AG08395 (cell line): ENCODE results near the gene TMEM169.

ENCODE experiments used
- DNase-seq: peaks from one replicate; pipeline ENCODE4 v3.0.0; 2012; ENCODE audit warnings: mixed read lengths, low spot score

The TMEM169 gene

DNA sequence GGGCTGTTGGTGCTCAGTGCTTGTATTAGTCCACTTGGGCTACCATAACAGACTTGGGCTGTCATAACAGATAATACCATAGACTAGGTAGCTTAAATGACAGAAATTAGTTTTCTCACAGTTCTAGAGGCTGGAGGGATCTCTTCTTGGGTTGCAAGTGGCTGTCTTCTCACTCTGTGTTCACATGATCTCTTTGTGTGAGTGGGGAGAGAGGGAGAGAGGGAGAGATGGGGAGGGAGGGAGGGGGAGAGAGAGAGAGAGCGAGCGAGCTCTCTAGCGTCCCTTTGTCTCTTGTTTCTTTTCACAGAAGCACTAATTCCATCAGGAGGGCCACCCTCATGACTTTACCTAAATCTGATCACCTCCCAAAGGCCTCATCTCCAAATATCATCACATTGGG is 23.0 kb downstream of the TMEM169 start:
- no peak for DNase-seq

DNA sequence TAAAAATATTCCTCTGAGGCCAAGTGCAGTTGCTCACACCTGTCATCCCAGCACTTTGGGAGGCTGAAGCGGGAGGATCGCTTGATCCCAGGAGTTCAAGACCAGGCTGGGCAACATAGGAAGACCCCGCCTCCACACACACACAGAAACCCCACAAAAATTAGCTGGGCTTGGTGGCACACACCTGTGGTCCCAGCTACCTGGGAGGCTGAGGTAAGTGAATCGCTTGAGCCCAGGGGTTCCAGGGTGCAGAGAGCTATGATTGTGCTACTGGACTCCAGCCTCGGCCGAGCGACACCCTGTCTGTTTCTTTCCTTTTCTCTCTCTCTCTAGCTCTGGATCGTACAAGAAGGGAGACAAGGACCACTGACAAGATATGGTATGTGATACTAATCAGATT is 25.6 kb downstream of the TMEM169 start:
- no peak for DNase-seq

DNA sequence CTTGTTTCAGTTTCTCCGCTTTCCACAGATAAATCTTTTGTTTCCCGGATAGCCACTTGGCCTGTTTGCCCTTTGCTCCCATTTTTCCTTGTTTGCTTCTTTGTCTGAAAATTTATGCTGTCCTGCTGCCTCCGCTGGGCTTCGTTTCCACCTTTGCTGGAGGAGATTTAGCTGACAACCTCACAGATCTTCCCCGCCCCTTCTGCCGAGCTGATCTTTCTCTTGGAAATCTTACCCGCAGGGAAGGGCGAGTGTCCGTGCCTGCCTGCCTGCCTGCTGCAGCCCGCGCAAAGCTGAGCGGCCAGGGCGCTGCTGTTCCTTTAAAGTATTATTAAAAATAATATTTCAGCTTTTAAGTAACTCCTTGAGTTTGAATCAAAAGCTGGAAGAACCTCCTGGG is 26.0 kb downstream of the TMEM169 start:
- no peak for DNase-seq

DNA sequence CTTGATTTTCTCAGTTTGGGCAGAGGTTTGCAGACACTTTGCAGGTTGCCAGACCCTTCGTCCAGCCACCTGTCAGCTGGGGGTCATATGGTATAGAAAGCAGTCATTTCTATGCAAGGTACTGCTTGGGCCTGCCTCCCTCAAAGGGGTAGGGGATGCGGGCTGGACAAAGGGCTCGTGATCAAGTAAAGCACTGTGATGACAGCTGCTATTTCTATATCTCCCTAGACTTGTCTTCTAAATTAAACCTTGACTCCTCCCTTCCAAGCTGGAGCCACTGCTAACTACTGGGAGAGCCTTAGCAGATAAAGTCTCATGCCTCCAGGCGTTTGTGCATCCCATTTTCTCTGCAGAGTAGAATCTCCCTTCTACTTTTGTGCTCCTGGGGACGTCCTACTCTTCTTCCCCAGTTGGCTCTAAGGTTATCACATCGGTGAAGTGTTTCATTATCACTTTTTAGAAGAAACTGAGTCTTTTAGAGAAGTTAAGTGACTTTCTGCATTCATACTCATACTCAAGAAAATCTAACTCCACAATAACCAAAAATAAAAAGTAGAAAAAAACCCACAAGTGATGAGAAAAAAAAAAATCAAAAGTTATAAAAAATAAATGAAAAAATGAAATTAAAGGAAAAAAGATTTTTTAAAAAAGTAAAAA is 26.7 kb downstream of the TMEM169 start:
- no peak for DNase-seq

DNA sequence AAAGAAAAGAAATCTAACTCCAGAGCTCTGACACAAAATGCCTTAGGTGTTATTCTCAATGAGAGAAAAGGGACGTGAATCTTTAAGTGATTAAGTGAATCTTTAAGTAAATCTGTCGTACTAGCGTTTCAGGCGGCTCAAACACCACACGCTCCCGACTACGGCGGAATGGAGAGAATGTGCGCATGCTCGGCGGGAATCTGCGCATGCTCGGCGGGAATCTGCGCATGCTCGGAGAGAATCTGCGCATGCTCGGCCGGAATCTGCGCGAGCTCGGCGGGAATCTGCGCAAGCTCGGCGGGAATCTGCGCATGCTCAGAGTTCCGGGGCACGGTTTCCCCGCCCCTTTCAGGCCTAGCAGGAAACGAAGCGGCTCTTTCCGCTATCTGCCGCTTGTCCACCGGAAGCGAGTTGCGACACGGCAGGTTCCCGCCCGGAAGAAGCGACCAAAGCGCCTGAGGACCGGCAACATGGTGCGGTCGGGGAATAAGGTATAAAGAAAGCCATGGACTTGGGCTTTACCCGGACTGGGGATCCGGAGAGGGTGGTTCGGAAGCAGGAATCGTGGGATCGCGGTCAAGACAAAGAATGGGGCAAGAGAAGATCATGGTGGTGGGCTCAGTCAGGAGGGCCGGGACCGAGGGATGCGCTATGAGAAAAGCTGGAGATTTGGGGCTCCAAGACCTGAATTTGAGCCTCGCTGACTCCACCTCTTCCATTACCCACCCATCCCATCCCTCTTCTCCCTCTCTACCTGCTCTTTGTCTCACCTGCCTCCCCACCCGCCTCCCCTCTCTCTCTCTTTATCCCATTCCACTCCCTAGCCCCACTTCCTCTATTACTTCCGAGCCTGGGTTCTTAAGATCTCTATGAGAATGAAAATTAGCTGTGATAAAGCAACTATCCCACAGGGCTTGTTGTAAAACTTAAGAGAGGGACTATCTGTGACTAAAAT is 27.5 kb downstream of the TMEM169 start, which contains the start of gene XRCC5:
Gene XRCC5 (plus strand): TSS at position 382 of the 955 bp plus-strand sequence. CDS start 89 bp downstream, at position 471.
- peak; percentile 98 for DNase-seq

DNA sequence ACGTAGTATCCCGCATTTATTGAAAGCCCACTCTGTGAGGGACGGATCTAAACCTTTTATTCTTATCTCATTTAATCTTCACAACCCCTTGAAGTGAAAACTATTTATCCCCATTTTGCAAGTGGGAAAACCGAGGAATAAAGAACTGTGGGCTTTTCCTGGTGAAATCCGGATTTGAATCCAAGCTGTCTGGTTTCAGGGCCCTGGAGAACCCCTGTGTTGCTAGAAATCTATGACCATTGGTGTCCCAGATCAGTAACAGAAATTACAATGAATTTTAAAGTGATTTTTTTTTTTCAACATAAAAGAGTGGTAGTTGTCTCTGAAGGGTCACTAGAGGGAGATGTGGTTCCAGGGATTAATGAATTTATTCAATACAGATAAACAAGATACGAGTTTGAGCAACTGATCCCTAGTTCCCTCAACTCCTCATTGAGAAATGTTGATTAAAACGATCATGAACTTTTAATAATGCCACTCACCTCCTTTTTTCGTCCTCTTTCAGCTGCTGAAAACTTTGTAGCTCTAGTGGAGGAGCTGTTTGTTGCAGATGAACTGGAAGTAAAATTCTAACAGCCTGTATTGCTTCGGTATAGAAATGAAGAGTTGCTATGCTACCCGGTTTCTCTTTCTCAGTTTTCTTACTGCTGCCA is 28.4 kb downstream of the TMEM169 start:
- peak; percentile 50 for DNase-seq

DNA sequence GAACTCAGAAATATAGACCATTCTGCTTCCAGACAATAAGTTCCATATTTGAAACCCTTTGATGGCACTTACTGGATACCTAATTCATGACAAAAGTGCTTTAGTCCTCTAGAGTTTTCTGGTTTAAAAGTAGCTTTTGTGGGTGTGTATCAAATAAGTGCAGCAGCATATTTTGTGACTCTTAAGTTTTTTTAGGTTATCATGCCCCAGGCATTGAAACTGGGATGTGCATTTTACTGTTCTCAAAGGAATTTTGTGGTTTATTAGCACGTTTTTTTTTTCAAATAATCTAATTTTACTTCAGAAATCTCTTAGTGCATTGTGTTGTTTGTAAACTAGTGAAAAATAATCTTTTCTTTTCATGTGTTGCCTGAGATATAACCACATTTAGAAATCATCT is 28.9 kb downstream of the TMEM169 start:
- no peak for DNase-seq

DNA sequence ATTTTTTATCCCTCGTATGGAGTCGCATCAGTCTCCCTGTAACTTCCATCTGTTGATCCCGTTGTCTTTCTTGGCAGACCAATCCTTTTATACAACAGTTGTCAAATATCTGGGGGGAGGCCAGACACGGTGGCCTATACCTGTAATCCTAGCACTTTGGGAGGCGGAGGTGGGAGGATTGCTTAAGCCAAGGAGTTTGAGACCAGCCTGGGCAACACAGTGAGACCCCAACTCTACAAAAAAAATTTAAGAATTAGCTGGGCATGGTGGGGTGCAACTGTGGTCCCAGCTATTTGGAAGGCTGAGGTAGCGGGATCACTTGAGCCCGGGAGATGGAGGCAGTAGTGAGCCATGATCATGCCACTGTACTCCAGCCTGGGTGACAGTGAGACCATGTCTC is 29.4 kb downstream of the TMEM169 start:
- no peak for DNase-seq

DNA sequence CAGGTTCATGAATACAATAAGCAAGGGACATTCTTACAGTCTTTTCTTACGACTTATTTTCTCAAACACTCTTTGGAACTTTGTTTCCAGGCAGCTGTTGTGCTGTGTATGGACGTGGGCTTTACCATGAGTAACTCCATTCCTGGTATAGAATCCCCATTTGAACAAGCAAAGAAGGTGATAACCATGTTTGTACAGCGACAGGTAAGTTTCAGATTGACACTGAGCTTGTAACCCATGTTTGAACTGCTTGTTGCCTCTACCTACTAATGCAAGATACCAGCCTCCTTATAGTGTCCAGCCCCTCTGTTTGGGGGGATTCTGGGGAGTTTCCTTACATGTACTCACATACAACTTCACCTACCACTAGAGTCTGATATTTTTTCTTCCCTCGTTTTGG is 31.2 kb downstream of the TMEM169 start:
- no peak for DNase-seq

DNA sequence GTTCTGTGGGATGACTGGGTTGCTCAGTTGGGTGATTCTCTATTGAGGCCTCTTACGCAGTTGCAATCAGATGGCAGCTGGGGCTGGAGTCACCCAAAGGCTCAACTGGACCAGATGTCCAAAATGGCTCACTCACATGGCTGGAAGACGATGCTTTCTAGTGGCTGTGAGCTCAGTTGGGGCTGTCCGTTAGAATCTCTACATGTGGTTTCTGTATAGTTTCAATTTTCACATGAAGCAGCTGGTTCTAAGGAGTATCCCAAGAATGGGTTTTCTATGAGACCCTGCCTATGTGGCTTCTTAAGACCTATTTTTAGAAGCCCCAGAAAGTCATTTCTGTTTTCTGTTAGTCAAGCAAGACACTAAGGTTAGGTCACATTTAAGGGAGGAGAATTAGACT is 31.9 kb downstream of the TMEM169 start:
- DNase-seq: no peak

DNA sequence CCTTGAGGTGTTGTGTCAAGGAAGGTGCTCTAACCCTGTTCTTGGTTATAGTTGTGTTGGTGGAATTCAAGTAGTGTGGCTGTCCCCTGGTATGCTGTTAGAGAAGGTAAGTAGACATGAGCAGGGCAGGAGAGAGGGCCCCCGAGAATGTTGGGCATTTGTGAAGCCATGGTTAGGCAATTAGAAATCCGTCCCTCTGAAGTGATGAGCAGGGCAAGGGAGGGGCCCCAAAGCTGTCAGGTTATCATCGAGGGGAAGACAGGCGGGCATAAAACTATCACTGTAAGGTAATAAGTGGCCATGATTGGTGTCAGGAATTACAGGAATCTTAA is 32.6 kb downstream of the TMEM169 start:
- no peak for DNase-seq

DNA sequence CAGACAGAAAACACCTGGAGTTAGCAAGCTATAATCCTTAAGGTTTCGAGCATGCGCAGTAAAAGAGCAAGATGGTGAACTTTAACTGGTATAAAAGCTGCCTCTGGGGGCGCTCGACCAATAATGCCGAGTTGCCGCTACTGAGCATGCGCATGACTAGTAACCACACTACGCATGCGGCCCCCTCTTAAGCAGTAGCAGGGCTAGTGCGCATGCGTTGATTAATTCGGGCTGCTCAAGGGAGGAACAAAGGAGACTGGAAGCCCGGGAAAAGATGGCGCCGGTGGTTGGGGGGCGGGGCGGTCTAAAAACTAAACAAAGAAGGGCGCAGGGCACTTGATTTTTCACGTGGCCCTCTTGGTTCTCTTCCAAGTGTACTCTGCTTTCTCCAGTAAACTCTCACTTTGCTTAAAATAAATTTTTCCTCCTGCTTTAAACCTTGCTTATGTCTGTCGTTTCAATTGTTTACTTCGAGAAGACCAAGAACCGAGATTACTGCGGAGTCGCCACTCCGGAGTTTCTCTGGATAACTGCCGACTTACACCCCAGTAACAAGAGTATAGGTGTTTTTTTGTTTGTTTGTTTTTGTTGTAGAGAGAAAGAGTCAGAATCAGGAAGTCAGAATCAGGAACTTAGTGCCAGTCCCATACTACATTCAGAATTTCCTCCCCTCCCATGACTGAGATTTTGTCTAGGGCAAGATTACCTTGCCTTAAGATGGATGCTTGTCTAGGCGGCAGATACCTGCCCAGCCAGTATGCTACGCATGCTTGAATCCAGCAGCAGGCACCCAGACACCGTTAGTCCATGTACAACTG is 33.2 kb downstream of the TMEM169 start:
- peak; percentile 100 for DNase-seq

DNA sequence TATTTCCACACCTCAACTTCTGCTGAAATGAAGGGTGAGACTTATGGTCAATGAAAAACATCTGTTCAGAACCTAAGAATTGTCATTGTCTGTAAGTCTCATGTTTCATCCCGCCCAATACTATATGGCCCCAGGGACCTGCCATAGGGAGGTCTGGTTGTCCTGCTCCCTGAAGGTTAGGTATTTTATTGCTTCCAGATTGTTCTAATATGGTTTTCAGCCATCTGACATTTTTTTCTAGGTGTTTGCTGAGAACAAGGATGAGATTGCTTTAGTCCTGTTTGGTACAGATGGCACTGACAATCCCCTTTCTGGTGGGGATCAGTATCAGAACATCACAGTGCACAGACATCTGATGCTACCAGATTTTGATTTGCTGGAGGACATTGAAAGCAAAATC is 34.7 kb downstream of the TMEM169 start:
- no peak for DNase-seq

DNA sequence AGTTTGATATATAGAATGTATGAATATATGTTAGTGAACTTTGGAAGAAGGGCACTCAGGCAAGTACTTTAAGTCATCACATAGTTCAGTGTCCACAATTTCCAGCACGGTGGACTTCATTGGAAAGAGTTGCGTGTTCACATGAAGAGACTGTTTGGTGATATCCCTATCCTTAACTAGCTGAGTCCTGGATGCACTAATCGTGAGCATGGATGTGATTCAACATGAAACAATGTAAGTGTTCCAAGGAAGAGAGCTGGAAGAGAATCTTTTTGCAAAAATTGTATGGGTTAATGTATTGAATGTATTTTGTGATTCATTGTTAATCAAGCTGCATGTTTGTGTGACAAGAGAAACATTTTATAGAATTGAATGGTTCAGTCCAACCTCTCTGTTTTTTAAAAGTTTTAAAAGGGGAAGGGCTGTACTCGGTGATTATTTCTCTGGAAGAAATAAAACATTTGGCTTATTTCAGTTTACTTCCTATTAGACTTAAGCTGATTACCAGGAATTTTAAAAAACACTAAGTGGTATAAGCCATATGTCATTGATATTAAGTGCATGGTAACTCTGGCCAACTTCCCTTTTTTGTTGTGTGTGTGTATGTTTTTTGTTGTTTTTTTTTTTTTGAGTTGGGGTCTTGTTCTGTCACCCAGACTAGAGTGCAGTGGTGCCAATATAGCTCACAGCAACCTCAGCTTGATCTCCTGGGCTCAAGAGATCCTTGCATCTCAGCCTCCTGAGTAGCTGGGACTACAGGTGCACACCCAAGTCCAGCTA is 36.0 kb downstream of the TMEM169 start:
- no peak for DNase-seq

DNA sequence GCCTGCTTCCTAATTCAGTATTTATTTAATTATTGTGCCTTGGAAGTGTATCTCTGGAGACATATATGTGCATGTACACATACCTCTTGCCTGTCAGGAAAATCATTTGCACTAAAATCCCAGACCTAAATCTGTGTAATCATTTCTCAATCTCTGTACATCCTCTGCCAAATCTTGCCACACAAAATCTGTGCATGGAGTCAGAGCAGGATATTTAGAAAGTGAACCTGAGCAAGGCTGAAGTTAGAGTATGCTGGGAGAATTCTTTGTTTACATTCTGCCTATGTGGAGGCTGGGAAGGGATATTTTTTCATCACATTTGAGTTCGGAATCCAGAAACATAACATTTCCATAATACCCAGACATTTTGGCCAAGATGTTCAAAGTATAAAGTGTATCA is 36.8 kb downstream of the TMEM169 start:
- DNase-seq: no peak

DNA sequence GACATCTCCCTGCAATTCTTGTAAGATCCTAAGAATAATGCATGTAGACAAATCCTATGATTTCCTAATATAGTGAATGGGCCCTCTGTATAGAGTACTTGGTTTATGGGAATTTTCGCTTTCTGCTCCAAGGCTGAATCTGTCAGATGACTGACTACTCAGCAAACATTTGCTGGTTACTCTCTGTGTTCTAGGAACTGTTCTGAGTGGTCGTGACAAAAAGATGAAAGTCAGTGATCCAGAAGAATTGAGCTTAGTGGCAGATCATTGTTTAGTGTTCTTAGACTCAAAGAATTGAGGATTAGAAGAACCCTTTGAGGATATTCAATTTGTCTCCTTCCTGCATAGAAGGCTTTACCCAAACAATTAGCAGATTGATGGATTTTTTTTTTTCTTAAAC is 37.4 kb downstream of the TMEM169 start:
- DNase-seq: no peak

DNA sequence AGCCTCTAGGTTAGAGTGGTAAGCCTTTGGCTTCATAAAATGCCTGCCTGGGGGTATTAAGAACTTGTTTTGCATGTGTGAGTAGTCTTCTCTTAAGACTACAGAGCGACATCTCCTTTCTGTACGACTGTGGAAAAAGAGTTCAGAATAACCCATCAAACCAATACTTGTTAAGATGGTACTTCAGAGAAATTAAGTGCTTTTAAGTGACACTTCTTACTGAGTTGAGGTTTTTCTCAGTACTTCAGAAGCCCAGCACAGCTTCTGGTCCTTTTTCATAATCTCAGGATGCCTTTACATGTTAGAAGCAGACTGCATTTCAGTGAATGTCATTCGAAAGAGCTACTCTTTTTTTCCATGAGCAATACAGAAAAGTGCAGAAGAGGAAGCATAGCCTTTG is 38.3 kb downstream of the TMEM169 start:
- DNase-seq: no peak

DNA sequence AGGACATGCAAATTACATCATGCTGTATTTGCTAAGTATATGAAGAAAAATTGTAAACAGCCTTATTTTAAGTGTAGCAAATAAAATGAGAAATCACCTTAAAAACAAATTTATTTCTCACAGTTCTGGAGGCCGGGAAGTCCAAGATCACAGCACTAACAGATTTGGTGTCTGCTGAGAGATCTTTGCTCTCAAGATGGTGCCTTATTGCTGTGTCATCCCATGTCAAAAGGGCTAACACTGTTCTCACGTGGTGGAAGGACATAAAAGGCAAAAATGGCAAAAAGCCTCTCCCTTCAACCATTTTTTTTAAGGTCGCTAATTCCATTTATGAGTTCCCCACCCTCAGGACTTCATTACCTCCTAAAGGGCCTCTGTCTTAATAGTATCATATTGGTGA is 39.5 kb downstream of the TMEM169 start:
- DNase-seq: no peak

DNA sequence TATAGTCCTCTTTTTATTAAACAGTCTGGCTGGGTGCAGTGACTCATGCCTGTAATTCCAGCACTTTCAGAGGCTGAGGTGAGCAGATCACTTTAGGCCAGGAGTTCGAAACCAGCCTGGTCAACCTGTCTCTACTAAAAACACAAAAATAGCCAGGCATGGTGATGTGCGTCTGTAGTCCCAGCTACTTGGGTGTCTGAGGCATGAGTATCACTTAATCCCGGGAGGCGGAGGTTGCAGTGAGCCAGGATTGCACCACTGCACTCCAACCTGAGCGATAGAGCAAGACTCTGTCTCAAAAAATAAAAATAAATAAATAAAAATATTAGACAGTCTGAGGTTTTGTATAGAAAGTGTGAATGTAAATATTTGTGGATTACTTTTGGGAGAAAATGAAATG is 45.2 kb downstream of the TMEM169 start:
- no peak for DNase-seq

DNA sequence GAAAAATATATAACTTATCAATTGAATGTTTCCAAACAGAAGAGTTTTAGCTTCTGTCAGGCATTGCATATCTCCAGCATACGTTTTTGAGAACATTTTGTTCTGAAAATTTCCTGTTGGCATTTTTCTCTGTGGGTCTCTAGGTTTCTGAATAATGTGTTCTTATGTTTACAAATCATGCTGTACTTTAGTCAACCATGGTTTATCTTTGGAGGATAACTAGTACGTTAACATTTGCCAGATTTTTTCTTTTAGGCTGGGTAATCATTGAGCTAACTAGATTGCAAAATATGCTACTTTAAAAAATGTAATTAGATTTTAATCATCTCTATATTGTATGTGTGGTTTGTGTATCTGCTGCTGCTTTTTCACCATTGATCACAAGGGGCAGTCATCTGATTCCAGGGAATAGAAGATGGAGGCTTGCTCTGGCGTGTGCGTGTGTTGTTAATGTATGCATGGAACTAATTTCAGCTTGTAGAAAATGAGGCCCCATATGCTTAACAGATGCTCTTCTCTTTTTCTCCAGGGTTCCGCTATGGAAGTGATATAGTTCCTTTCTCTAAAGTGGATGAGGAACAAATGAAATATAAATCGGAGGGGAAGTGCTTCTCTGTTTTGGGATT is 48.7 kb downstream of the TMEM169 start:
- no peak for DNase-seq
